K562 (cell line): Measurements from ENCODE around the gene CCT7.

Experiments used
- HNRNPUL1 ChIP-seq: fragments of 200-400 bp; formaldehyde crosslinking; IDR thresholded peaks from 2 replicates; pipeline ENCODE4 v1.6.1; 2017; ENCODE audit warnings: low read length
- POLR2A ChIP-seq: fragments of 450-650 bp; conservative IDR thresholded peaks from 2 replicates; pipeline ENCODE4 v1.6.1; 2016
- SMARCA5 ChIP-seq: fragments of 450-650 bp; IDR thresholded peaks from 2 replicates; pipeline ENCODE4 v1.6.1; 2016
- ZBTB8A ChIP-seq: fragments of 450-650 bp; IDR thresholded peaks from 2 replicates; pipeline ENCODE4 v1.6.1; 2018; ENCODE audit warnings: mild to moderate bottlenecking, moderate library complexity; ENCODE audit not compliant: partially characterized antibody
- TF ChIP-seq, protein P1 (sequence below): sonication (generic); formaldehyde crosslinking; IDR thresholded peaks from 2 replicates; pipeline ENCODE4 v1.8.1; 2023; ENCODE audit warnings: mild to moderate bottlenecking, missing genetic modification reagents

DNA sequence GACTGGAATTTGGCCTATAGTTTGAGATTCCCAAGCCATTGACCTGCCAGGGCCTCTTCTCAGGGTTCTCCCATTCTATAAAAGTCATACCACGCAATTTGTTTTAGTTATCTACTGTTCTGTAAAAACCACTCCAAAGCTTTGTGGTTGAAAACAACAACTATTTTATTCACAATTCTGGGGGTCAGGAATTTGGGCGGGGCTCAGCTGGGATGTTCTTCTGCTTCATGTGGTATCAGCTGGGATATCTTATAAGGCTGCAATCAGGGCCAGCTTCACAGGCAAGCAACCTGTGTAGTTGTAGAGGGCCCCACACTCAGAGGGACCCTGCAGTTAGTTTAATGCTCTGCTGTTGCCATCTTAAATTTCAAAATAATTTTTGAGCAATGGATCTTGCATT, 48.1 kb upstream of the CCT7 start:
- TF ChIP-seq, protein P1, sequence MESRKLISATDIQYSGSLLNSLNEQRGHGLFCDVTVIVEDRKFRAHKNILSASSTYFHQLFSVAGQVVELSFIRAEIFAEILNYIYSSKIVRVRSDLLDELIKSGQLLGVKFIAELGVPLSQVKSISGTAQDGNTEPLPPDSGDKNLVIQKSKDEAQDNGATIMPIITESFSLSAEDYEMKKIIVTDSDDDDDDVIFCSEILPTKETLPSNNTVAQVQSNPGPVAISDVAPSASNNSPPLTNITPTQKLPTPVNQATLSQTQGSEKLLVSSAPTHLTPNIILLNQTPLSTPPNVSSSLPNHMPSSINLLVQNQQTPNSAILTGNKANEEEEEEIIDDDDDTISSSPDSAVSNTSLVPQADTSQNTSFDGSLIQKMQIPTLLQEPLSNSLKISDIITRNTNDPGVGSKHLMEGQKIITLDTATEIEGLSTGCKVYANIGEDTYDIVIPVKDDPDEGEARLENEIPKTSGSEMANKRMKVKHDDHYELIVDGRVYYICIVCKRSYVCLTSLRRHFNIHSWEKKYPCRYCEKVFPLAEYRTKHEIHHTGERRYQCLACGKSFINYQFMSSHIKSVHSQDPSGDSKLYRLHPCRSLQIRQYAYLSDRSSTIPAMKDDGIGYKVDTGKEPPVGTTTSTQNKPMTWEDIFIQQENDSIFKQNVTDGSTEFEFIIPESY (CRISPR knock-in tag) = no peak
- TF ChIP-seq ZBTB8A (no peak), SMARCA5 (no peak), HNRNPUL1 (no peak), POLR2A (no peak)
